ENCODE results near the gene SEPTIN2.

- TF ChIP-seq POLR2A (IDR thresholded peaks at IDR 0.05) (no peak), CTCF (IDR thresholded peaks at IDR 0.05) (no peak), EP300 (IDR thresholded peaks at IDR 0.05) (no peak), POLR2AphosphoS5 (IDR thresholded peaks at IDR 0.05) (no peak)
Measured at GRCh38 chr2:241352227-241352626, 36.5 kb downstream of the SEPTIN2 start.
